Osteocyte (in vitro differentiated cells): Measurements from ENCODE around the gene ZIC5. TPM values are rescaled to one million over a fixed set of nuclear protein-coding genes. Genes with fewer than 3 reads are reported as not detected.

Experiments used
- DNase-seq: peaks from one replicate; pipeline ENCODE4 v3.0.0; 2021; ENCODE audit warnings: mixed read lengths; ENCODE audit not compliant: unreplicated experiment; ENCODE audit errors: extremely low spot score
- H3K27ac Mint-ChIP-seq: one replicate; pipeline ENCODE4 v1.8.0; 2021; ENCODE audit warnings: mild to moderate bottlenecking, mixed read lengths; ENCODE audit not compliant: unreplicated experiment
- H3K27me3 Mint-ChIP-seq: one replicate; pipeline ENCODE4 v1.8.0; 2021; ENCODE audit warnings: mixed read lengths; ENCODE audit not compliant: unreplicated experiment
- H3K36me3 Mint-ChIP-seq: one replicate; pipeline ENCODE4 v1.8.0; 2021; ENCODE audit warnings: mixed read lengths; ENCODE audit not compliant: unreplicated experiment
- H3K4me1 Mint-ChIP-seq: one replicate; pipeline ENCODE4 v1.8.0; 2021; ENCODE audit warnings: mixed read lengths; ENCODE audit not compliant: unreplicated experiment
- H3K4me3 Mint-ChIP-seq: one replicate; pipeline ENCODE4 v1.8.0; 2021; ENCODE audit warnings: mild to moderate bottlenecking, moderate library complexity, mixed read lengths; ENCODE audit not compliant: unreplicated experiment
- H3K9me3 Mint-ChIP-seq: one replicate; pipeline ENCODE4 v1.8.0; 2021; ENCODE audit warnings: mixed read lengths; ENCODE audit not compliant: unreplicated experiment
- CTCF ChIP-seq: fragments of 200-600 bp; sonication (generic); IDR thresholded peaks from 2 replicates; pipeline ENCODE4 v1.5.0; 2021; ENCODE audit warnings: antibody characterized with exemption, mild to moderate bottlenecking, moderate library complexity
- total RNA-seq: library from RNA; stranded (reverse); gene quantifications from 2 replicates; pipeline ENCODE4 v1.2.1, GENCODE V29; 2021

The ZIC5 gene
- total RNA-seq, 1 donor from 2014 or later, result 8.8 TPM

DNA sequence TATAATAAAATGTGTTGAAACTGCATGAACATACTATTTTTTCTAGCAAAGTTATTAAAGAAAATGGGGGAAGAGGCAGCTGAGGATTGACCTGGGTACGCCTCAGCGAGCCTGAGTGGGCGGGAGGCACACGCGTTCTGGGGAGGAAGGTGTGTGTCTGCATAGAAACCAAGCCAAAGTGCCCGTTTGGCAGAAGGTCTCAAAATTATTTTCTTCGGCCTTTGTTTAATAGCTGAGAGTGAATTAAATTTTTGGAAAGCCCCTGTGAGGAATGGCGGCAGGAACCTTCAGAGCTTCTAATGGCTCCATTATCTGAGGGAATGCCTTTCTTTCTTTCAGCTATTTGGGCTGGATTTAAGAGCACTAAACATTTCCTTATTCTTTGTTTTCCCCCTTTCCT is 15.2 kb upstream of the ZIC5 start:
- H3K27me3 Mint-ChIP-seq, result no peaks in the 10 kb centered on the region
- DNase-seq, result no peak
- H3K36me3 Mint-ChIP-seq, result peaks cover 44% of the 10 kb centered on the region
- peaks cover 49% of the 10 kb centered on the region for H3K4me1 Mint-ChIP-seq
- peak overlapping the region; percentile 86 for H3K4me3 Mint-ChIP-seq
- no peaks in the 10 kb centered on the region for H3K9me3 Mint-ChIP-seq
- no peak for TF ChIP-seq CTCF
- H3K27ac Mint-ChIP-seq, result peak overlapping the region; percentile 98

GRCh38 chr13:99985886-99986527 is 14.4 kb upstream of the ZIC5 start:
- Mint-ChIP-seq H3K27ac (peak overlapping the region; percentile 98), H3K4me1 (peaks cover 42% of the 10 kb centered on the region), H3K27me3 (no peaks in the 10 kb centered on the region), H3K36me3 (peaks cover 44% of the 10 kb centered on the region), H3K4me3 (peak overlapping the region; percentile 86), H3K9me3 (no peaks in the 10 kb centered on the region)
- no peak for DNase-seq
- TF ChIP-seq CTCF, result no peak

DNA sequence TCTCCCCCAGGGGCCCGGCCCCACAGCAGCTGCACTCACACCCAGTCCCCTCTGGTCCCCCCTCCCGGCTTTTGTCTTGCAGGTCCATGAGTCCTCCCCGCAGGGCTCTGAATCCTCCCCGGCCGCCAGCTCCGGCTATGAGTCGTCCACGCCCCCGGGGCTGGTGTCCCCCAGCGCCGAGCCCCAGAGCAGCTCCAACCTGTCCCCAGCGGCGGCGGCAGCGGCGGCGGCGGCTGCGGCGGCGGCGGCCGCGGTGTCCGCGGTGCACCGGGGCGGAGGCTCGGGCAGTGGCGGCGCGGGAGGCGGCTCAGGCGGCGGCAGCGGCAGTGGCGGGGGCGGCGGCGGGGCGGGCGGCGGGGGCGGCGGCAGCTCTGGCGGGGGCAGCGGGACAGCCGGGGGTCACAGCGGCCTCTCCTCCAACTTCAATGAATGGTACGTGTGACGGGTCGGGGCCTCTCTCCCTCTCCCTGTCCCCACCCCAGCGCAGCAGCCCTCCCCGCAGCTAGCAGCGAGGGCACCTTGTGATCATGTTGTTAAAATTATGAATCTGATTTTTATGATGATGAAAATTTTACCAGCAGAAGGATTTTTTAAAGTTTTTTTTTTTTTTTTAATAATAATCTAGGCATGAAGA is 13.8 kb upstream of the ZIC5 start:
- Mint-ChIP-seq H3K9me3 (no peaks in the 10 kb centered on the region), H3K27ac (peak overlapping the region; percentile 98), H3K4me1 (peaks cover 37% of the 10 kb centered on the region), H3K36me3 (peaks cover 44% of the 10 kb centered on the region), H3K27me3 (no peaks in the 10 kb centered on the region), H3K4me3 (peak overlapping the region; percentile 95)
- peak; percentile 85 for DNase-seq
- no peak for TF ChIP-seq CTCF

- DNase-seq, result peak; percentile 84
- Mint-ChIP-seq H3K4me3 (peak overlapping the region; percentile 95), H3K27me3 (no peaks in the 10 kb centered on the region), H3K4me1 (peaks cover 30% of the 10 kb centered on the region), H3K36me3 (peaks cover 44% of the 10 kb centered on the region), H3K27ac (peak overlapping the region; percentile 97), H3K9me3 (no peaks in the 10 kb centered on the region)
- TF ChIP-seq CTCF, result no peak
Observed at GRCh38 chr13:99984461-99985240, 13.1 kb upstream of the ZIC5 start.
